Measurements from ENCODE around the gene CDR2.
"Not testable (repeated sequence)": the region's sequence is repeated elsewhere in the genome, so short reads cannot be mapped to it uniquely, and the experiment has no call there.

CDR2 gene

GRCh38 chr16:22301423-22301822 is 73.0 kb downstream of the CDR2 start:
- not testable (repeated sequence) for DNase-seq

- peak; percentile 28 to 54 for DNase-seq
These were observed 73.9 kb downstream of the CDR2 start for GRCh38 chr16:22300427-22301071.

GRCh38 chr16:22299036-22299435 is 75.4 kb downstream of the CDR2 start:
- DNase-seq: no peak

- DNase-seq: peak; percentile 82 to 88
These were observed 76.3 kb downstream of the CDR2 start for GRCh38 chr16:22297871-22298733.

- DNase-seq: peak; percentile 99 to 100
These were observed 77.1 kb downstream of the CDR2 start, which contains the start of gene POLR3E for GRCh38 chr16:22297114-22297870. POLR3E (plus strand) TSS chr16:22297409; CDS start chr16:22302969, 5,560 bp downstream.

- DNase-seq: no peak
These were observed 78.0 kb downstream of the CDR2 start for GRCh38 chr16:22296225-22297113.
